ENCODE measurements around the gene CCDC6.
"Not testable (repeated sequence)": the region's sequence is repeated elsewhere in the genome, so short reads cannot be mapped to it uniquely, and the experiment has no call there.

CCDC6 gene

DNA sequence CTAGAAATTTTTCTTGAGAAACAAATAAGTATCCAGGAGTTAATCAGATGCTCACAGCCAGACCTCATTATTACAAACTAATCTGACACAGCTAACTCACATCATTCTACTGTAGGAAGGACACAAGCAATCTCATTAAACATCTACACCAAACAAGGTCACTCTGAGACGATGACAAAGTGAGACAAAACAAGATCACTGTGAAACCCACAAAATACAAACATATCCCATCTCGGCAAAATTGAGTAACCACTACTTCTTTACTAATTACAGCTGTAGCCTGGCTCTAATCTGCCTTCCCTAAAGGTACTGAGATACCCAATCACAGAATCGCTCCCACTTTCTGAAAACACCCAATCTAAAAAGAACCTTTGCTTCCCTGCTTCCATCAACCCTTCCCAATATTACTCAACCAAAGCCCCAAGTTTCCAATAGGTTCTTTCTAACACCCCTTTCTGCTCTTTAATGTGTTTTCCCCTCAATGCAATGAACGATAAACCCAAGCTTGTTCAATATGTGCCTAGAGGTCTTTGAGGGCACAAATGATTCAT lies 26.9 kb downstream of the CCDC6 start:
- DNase-seq, result no peak

DNA sequence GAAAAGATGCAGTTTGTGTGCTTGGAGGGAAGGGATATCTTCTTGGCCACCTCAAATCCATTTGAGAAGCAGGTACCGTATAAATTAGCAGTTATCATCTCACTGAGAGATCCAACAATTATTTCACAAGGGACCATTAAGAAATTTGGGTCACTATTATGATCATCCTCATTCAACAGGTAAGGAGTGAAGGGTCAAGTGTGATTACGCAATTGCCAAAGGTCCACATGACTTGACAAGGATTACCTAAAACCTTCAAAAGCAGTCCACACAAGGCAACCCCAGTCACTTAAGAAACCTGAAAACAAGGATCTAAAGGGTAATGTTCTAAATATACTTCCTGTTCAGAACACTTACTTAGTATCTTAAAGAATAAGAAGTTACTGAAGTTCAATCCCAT lies 27.4 kb downstream of the CCDC6 start:
- no peak for DNase-seq

DNA sequence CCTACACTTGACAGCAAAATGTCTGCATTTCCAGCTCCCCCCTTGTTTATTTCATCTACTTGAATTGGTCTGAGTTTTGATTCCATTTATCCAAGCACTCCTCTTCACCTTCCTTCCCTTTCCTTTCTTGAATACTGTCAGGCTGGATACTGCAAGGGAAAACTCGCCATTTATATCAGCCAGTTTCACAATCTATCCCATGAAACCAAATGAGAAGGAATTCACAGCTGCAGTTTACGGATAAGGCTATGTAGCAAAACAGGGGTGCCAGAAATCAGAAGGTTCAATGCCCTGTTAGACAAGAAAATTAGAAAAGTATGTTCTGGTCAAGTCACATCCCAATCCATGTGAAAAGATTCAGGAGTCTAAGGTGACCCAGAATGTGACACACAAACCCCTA lies 28.1 kb downstream of the CCDC6 start:
- no peak for DNase-seq

DNA sequence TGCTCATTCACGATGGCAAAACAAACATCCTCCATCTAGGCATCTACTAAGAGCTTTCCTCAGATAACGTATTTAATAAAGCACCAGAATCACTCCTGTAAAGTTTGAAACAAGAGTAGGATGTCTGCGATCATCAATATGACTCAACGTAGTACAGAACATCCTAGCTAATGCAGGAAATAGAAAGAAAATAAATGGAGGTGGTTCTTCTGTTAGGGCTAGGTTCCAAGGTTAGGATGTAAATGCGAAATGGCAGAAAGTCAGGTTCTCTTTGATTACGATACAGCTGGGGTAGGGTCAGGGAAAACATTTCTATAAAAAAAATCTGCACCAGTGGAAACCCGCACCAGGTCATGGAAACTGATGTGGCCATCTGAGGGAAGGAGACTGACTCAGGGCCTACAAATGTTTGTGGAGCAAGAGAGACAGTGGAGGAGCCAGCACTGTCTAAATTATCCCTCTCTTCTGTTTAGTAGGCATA lies 29.1 kb downstream of the CCDC6 start:
- DNase-seq, result no peak

DNA sequence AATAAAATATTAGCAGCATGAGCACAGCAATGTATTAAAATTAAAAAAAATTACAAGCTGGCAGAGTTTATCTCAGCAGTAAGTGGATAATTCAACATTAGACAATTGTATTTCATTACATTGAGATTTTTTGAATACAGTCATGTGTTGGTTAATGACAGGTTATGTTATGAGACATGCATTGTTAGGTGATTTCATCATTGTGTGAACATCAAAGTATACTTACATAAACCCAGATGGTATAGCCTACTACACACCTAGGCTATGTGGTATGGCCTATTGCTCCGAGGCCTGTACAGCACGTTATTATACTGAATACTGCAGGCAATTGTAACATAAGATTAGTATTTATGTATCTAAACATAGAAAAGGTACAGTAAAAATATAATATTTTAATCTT lies 29.7 kb downstream of the CCDC6 start:
- DNase-seq, result no peak

DNA sequence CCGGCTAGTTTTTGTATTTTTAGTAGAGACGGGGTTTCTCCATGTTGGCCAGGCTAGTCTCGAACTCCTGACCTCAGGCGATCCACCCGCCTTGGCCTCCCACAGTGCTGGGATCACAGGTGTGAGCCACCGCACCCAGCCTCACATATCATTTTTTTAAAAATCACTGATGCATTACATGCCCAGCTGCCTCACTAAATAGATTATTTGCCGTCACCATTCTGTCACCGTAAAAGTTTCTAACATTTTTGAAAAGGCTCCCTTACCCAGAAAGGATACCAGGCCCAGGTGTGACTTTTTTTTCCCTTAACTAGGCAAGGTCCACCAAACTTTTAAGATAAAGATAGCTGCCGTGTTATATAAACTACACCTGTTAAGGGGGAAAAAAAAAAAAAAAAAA lies 30.1 kb downstream of the CCDC6 start:
- not testable (repeated sequence) for DNase-seq

DNA sequence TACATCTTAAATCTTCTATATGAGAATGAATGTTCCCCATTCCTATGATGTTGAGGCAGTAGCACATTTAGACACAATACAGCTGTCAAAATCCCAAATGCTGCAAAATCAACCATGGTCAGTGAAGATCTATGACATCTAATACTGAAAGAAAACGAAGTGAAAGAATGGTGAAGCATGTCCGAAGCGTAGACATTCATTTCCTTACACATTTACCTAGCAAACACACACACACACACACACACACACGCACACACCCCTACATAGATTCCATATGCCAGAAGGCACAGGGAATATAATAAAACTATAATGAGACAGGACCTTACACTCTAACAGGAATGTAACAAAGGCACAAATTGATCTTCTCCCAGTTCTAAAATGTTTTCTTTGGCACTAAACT lies 32.5 kb downstream of the CCDC6 start:
- DNase-seq, result no peak

DNA sequence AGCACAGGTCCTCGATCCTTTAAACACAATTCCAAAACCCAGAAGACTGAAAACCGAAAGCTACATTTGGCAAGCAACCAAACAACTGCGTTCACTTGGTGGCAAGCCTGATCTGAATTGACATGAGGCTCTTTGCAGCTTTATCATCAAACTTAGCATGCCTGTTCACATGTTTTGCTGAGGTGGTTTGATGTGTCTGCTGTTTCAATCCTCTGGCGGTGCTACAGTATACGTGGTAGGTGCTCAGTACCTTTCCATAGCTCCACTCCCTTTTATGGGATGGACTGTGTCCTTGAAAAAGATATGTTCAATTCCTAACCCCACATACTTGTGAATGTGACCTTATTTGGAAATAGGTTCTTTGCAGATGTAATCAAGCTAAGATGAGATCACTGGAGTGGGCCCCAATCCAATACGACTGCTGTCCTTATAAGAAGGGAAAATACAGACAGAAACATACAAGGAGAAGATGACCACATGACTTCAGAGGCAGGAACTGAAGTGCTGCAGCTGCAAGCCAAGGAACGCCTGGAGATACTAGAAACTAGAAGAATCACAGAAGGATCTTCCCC lies 33.4 kb downstream of the CCDC6 start:
- no peak for DNase-seq

DNA sequence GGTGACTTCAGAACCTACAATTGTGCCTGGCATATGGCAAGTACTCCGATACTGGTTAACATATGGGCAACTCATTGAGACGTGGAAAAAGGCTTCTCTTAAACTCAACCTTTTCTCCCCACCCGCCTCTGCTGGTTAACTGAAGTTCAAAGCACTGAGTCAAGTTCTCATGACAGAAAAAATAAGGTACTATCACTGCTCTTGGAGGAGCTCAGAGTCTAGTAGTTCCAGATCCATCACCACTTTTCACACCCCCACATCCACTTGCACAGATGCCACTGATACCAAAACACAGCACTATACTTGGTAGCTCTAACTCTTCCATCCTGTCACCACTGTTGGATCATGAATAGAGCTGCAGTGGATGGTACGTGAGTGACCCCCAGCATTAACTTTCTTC lies 36.2 kb downstream of the CCDC6 start:
- DNase-seq, result no peak

DNA sequence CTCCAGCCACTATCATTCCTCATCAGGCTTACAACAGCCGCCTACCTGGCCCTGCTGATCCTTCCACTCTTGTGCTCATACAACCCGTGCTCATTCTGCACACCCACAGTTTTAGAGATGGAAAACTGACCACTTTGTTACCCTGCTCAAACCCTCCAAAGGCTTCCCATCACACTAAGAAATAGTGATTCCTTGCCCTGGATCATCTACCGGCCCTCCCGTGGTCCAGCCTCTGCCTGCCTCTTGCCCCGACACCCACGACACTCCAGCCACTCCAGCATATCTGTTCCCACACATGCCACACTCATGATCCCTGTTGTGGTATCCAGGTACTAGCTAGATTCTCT lies 36.8 kb downstream of the CCDC6 start:
- no peak for DNase-seq

DNA sequence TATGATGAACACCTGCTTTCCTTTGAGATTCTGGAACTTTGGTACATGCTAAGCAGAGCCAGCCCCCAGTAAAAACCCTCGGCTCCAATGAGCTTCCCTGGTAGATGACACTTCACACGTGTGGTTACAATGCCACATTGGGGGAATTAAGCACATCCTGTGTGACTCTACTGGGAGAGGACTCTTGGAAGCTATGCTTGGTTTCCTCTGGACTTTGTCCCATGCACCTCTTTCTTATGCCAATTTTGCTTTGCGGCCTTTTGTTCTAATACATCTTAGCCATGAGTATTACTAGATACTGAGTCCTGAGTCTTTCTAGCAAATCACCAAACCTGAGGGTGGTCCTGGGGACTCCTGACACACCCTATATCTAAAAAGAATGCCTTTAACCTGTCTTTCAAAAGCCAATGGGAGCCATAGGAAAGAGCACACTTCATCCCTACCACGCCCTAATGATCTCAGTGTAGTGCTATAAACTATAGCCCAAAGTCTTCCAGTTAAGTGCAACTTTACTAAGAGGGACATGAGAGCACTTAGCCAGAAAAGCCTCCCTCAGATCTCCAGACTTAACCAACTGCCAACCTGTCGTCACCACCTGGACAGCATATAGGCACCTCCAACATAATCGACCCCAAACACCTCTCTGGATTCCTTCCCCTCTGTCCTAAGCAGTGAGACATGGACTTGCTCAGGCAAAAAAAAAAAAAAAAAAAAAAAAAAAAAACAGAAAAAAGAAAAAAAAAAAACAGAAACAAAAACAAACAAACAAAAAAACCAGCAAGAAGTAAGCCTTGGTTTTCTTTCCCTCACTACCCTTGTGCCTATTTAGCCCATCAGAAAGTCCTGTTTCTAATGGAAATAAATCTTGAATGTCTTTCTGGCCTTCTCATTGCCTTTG lies 37.4 kb downstream of the CCDC6 start:
- no peak for DNase-seq

DNA sequence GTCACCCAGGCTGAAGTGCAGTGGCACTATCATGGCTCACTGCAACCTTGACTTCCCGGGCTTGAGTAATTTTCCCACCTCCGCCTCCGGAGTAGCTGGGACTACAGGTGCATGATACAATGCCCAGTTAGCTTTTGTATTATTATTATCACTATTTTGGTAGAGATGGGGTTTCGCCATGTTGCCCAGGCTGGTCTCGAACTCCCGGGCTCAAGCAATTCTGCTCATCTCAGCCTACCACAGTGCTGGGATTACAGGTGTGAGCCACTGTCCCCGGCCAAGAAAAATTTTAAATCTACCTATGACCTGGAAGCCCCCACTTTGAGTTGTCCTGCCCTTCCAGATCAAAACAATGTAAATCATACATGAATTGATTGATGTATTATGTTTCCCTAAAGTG lies 38.8 kb downstream of the CCDC6 start:
- DNase-seq, result no peak

DNA sequence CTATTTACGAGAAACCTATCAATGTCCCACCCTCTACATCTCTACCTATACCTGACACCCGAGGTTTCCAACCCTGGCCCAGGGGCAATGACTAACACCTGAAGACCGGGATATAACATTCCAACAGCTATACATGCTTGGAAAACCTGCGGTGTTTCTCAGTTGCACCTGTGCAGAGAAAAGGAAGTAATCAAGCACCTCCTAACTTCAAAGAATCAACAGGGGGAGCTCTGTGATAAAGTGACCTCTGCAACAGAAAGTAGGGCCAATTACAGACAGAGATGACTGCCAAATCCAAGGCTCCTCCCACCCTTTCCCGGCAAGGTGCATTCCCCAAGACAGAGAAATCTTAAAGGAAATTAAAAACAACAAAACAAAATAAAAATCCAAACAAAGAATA lies 41.3 kb downstream of the CCDC6 start:
- DNase-seq, result no peak

DNA sequence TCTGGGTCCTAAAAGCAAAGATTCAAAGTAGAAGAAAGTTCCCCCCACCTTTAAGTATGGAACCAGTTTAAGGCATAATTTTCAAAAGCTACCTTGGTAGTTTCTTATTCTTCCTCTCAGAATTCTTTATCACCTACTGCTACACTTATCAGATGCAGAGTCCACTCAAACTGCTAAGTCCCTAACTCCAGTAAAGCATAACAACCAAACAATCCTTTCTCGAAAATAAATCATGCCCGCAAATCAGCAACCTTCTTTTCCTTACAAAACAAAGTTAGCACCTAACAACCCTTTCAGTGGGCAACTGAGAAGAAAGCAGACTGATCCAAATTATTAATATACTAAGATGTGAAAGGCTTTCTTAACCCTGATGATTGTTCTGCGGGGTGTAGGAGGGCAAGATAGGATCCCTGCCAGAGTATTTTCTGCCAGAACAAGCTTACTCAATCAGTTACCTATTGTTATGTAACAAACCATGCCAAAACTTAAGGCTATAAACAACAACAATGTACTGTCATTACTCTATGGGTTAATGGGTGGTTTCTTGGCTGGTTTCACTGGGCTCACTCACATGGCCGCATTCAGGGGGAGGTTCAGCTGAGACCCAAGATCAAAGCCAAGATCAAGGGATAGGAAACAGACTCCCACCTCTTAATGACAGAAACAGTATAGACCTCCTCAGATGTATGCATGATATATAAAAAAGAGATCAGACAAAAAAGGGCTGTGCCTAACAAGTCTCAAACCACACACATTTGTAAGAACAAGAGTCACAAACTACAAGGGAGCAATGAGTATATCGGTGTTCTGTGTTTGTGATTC lies 42.0 kb downstream of the CCDC6 start:
- DNase-seq, result no peak

DNA sequence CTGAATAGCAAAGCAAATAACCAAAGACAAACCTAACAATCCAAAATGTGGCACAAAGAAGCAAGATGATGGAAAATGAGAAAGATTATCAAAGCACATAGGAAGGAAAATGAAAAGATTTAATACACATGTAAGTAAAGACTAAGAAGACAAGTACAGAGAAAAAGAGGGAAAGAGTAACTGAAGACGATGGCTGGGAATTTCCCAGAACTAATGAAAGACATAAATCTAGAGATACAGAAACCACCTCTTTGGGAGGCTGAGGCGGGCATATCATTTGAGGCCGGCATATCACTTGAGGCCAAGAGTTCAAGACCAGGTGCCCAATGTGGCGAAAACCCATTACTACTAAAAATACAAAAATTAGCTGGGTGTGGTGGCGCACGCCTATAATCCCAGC lies 46.8 kb downstream of the CCDC6 start:
- DNase-seq, result no peak

DNA sequence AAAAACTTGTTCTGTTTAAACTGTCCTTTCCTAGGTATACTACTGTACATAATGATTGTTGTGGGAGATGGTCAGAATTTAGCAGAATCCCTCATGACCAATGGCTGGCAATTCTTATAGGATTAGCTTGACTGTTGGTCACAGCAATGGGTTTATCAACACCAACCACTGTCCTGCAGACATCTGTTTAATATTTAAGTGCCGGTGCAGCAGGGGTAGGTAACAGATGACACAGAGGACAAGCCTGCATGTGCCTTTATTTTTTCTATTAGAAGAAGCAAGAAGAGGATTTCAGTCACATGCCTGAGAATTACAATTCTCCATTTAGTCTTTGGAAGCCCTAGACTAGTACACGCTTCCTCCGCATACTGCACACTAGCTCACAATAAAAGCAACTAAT lies 48.4 kb downstream of the CCDC6 start:
- no peak for DNase-seq

DNA sequence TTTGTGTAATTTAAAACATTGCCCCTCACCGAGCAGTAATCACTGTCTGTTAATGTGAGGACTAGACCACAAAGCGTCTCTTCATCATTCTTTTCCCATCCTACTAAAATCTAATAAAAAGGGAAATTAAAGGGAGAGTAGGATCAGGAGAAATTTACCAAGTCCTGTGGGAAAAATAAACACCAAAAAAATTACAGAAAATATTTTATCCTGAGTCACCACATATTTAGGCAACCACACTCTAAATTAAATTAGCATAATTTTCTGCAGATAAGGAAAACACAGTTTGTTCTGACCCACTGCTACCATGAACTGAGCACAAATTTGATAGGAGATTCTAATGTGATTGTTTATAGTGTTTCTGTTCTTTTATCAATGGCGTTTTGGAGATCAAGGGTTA lies 49.3 kb downstream of the CCDC6 start:
- DNase-seq, result no peak

DNA sequence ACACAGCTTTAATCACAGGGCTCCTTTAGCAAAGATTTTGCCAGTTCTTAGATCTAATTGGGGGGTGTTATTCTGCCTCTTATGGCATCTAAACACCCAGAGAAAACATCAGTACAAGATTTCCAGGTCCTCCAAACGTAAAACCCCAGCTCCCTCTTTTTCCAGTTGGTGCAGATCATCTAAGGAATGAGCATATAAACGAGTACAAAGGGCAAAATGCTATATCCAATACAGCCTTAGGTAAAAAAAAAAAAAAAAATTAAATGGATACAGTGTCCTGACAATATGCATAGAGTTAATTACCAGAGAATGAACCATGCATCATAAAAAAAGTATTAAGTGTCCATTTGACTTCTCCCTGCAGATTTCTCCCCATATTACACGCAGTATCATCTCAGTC lies 50.3 kb downstream of the CCDC6 start:
- no peak for DNase-seq

DNA sequence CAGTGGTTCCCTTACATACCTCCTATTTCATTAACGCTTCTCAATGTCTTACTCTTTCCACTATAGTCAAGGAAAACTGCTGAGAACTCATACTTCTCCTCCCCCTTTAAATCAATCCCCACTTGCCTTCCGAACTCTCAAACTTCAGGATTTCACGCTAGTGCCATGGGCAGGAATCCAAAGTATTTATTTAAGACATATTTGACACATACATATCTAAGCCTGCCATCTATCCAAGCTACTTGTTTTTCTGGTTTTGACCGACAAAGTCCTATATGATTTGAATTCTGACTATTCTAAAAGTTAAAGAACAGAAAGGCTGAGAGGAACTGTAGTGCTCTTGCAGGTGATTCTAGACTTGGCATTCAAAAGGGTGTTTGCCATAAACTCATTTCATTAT lies 51.8 kb downstream of the CCDC6 start:
- DNase-seq, result no peak

DNA sequence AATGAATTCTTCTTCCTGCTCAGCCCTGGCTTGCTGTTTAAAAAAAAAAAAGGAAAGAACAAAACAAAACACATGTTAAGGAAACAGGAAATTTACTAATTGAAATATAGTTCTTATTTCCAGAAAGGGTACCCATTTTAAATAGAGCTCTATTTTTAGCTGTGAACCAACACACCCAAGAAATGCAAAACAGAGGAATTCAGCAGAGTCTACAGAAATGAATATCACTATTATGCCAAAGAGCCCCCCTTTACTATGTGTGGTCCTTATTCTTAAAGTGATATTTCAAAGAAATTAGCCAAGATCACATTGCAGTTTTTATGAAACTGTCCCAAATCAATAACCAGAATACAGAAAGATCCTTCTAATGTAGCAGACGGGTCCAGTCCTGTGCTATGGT lies 53.7 kb downstream of the CCDC6 start:
- no peak for DNase-seq

DNA sequence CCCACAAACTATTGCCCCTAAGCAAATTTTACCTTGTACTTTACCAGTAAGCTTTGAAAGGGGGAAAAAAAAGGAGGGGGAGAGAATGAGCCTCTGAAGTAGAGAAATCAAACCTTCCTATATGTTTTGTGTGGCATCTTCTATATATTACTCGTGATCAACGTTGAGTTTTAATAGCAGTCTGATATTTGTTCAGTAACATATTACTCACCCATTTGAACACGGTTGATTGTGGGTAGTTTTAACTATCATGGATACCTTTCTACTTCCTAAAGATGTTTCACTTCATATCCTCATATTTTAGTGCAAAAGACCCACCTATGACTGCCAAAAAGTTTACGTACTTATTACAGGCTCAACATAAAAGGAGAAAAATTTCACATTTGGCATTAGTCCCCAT lies 54.5 kb downstream of the CCDC6 start:
- DNase-seq, result no peak

DNA sequence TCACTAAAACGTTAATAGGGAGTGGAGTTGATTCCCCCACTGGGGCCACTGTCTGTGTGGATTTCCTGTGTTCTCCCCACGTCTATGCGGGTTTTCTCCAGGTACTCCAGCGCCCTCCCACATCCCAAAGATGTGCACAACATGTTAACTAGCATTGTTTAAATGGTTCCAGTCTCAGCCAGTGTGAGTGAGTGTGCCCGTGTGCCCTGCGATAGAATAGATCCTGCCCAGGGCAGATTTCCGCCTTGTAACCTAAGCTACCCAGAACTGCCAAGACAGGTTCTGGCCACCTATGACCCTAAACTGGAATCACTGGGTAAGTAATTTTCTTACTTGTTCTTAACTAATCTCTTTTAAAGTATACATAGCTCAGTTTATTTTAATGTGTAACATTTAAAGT lies 58.5 kb downstream of the CCDC6 start:
- no peak for DNase-seq

DNA sequence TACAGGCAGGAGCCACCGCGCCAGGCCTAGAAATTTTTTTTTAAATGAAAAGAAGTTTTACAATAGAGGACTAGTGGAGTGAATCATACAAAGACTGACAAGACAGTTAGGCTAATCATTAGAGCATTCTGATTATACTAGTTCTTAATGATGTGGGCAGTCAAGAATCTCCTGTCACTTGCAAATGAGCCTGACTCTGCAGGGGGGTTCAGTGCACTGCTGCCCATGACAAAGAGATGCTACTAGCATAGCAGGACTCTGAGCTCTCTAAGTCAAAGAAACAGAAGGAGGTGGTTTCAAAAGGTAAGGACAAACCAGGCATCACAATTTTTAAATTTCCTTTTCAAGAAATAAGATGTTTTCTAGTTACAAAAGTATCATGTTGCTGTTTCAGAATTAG lies 59.0 kb downstream of the CCDC6 start:
- DNase-seq, result no peak

DNA sequence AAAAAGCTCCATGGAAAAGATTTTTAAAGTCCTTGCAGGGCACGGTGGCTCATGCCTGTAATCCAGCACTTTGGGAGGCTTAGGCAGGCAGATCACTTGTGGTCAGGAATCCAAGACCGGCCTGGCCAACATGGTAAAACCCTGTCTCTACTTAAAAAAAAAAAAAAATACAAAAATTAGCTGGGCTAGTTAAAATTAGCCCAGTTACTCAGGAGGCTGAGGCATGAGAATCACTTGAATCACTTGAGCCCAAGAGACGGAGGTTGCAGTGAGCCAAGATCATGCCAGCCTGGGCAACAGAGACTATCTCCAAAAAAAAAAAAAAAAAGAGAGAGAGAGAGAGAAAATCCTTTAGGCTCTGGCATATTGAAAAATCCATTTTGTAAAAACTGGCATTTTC lies 61.9 kb downstream of the CCDC6 start:
- no peak for DNase-seq

Measured in NCI-H774 (cell line).